Heart left ventricle (tissue), 16 donors: ENCODE data around the gene MEG3. TPM values are rescaled to one million over a fixed set of nuclear protein-coding genes. Genes with fewer than 3 reads are reported as not detected.

Source experiments
- ATAC-seq, 4 donors: fragments of 200-7000 bp; cut with Tn5 transposase; one replicate each; pipeline ENCODE4 v1.9.1; 2020 to 2022; ENCODE audit warnings: moderate library complexity in 4 of 4, mild to moderate bottlenecking in 3 of 4, moderate number of reproducible peaks in 1 of 4
- DNase-seq, 5 donors: peaks; one replicate each; pipeline ENCODE4 v3.0.0-alpha.2; 2020
- H3K27ac ChIP-seq, 12 donors: fragments of 200-600 bp; sonication (generic) in 4 of 12; one replicate each; pipeline versions ENCODE4 v1.5.0 to v1.8.0; 2016 to 2022; ENCODE audit warnings: mild to moderate bottlenecking in 2 of 12
- H3K27me3 ChIP-seq, 9 donors: fragments of 200-600 bp; sonication (generic) in 2 of 9; one replicate each; pipeline versions ENCODE4 v1.5.1 to v1.8.0; 2016 to 2022; ENCODE audit warnings: mild to moderate bottlenecking in 3 of 9
- H3K36me3 ChIP-seq, 9 donors: fragments of 200-600 bp; sonication (generic) in 2 of 9; one replicate each; pipeline versions ENCODE4 v1.5.0 to v1.8.0; 2018 to 2022; ENCODE audit warnings: mild to moderate bottlenecking in 2 of 9
- H3K4me1 ChIP-seq, 12 donors: fragments of 200-600 bp; sonication (generic) in 4 of 12; one replicate each; pipeline versions ENCODE4 v1.5.0 to v1.8.0; 2016 to 2022; ENCODE audit warnings: mild to moderate bottlenecking in 3 of 12
- H3K4me3 ChIP-seq, 12 donors: fragments of 200-600 bp; sonication (generic) in 4 of 12; one replicate each; pipeline versions ENCODE4 v1.5.0 to v1.8.0; 2017 to 2022; ENCODE audit warnings: mild to moderate bottlenecking in 9 of 12, moderate library complexity in 4 of 12
- H3K9me3 ChIP-seq, 12 donors: fragments of 200-600 bp; sonication (generic) in 4 of 12; one replicate each; pipeline versions ENCODE4 v1.5.0 to v1.8.0; 2016 to 2022; ENCODE audit warnings: mild to moderate bottlenecking in 1 of 12
- POLR2A ChIP-seq, 2 donors: fragments of 450-650 bp; IDR thresholded peaks; one replicate each; pipeline ENCODE4 v1.6.1; 2017; ENCODE audit warnings: antibody characterized with exemption in 2 of 2, mild to moderate bottlenecking in 2 of 2, moderate library complexity in 2 of 2
- WGBS, 4 donors: extraction: QIAGEN DNeasy Blood & Tissue Kit in 2 of 4; methylation state at CpG; one replicate each; pipeline versions ENCODE4 v1.1.5 to v1.1.7; 2013 to 2018; 5-methylcytosine and 5-hydroxymethylcytosine counted together
- intact Hi-C, 10 donors: fragments of 100-400 bp; cut with DNase I; formaldehyde crosslinking; loops; one replicate each; pipeline versions ENCODE4 v1.11.1 to v1.14.2; 2022
- polyA plus RNA-seq, 2 donors: library from polyadenylated mRNA; stranded (reverse); fragments of 200-250 nt; gene quantifications; one replicate each; pipeline ENCODE4 v1.2.3, GENCODE V29; 2013
- total RNA-seq, 9 donors: library from RNA; depleted of rRNA in 2 of 9; stranded (reverse); fragments of >200 nt in 2 of 9; fragmentation: NEBNext Ultra II Directional in 3 of 9; extraction: Animal tissue kit (Norgen Biotek cat#: 25700) in 3 of 9; gene quantifications; one replicate each; pipeline versions ENCODE4 v1.1.0 to v1.2.4, GENCODE V29; 2016 to 2023
- TF ChIP-seq, protein P1 (sequence below), 12 donors: fragments of 200-600 bp; sonication (generic) in 4 of 12; IDR thresholded peaks; one replicate each; pipeline versions ENCODE4 v1.5.0 to v1.8.0; 2018 to 2022; ENCODE audit warnings: antibody characterized with exemption in 12 of 12, mild to moderate bottlenecking in 5 of 12
- donor health status: ischemic (EF 13 %, LVEDD 7.1; RV severe dilation, severe dysfunction).
- donor health status: healthy with polysubstance abuse.
- donor health status: DM: no; HTN: yes; CAD: no.
- donor health status: DM: no; HTN: no; CAD: no.
- donor health status: ischemic (EF 25% LVEDD 6.9; RV normal size, moderate dysfunction).
- donor health status: ischemic (EF 25% LVEDD 5.7; RV mildly dilated, moderate dysfunction).
- donor health status: healthy.
- donor health status: DM: yes; HTN: yes; CAD: no.
- donor health status: ischemic (EF 35%, LVEDD 5.7; RV mildly dilated, moderate dysfunction).
- donor health status: nonischemic (EF 11% LVEDD 7.7; RV severe dilation, severe dysfunction).
- donor health status: DM: yes; HTN: yes; CAD: no.
- donor health status: PGD.
- donor health status: ischemic (EF 29% LVEDD 5.4; RV normal size, mild dysfunction).
- donor health status: nonischemic (EF 23%, LVEDD 6.1; RV moderate dilation, normal function).

MEG3 gene
- total and polyA plus RNA-seq, 11 donors, result 3.6 to 37.7 (median 9.9) TPM

DNA sequence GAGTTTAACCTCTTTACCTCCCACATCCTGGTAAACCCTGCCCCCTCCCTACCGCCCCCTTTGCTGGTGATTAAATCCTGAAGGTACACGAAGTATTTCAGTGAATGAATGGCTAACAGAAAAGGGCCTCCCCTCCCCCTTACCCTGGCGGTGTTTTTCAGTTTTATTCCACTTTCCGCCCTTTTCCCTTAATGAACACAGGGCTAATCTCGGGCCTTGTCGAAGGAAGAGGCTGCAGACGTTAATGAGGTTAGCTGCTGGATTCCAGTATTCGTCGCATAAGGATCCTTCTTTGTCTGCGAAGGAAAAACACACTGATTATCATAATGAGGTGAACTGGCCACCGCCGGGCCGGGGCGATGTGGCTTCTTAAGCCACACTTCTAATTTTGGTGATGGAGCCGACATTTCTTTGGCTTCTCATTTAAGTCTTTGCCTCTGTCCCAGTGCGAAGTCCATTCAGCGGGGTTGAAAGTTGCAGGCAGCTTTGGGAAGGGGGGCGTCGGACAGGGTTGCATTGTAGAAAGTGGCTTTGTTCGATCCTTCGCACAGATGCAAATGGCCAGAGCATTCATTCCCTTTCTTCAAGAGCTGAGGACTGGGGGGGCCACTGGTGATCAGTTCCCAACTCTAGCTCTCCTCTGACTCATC, 6.5 kb downstream of the MEG3 start:
- H3K27me3 ChIP-seq, result peaks cover 5 to 46% (median 11%) of the 10 kb centered on the region in 9 donors
- H3K27ac ChIP-seq, result no peak overlapping the region
- intact Hi-C loops, result no loop called here
- 69 to 73% (median 72%) methylated on average over 21 of the region's 21 CpGs for WGBS, 4 donors
- no peak for ATAC-seq
- no peak for TF ChIP-seq POLR2A (IDR thresholded peaks at IDR 0.05)
- TF ChIP-seq, protein P1, sequence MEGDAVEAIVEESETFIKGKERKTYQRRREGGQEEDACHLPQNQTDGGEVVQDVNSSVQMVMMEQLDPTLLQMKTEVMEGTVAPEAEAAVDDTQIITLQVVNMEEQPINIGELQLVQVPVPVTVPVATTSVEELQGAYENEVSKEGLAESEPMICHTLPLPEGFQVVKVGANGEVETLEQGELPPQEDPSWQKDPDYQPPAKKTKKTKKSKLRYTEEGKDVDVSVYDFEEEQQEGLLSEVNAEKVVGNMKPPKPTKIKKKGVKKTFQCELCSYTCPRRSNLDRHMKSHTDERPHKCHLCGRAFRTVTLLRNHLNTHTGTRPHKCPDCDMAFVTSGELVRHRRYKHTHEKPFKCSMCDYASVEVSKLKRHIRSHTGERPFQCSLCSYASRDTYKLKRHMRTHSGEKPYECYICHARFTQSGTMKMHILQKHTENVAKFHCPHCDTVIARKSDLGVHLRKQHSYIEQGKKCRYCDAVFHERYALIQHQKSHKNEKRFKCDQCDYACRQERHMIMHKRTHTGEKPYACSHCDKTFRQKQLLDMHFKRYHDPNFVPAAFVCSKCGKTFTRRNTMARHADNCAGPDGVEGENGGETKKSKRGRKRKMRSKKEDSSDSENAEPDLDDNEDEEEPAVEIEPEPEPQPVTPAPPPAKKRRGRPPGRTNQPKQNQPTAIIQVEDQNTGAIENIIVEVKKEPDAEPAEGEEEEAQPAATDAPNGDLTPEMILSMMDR (IDR thresholded peaks at IDR 0.05), result no peak
- peaks cover 0 to 7% (median 0%) of the 10 kb centered on the region in 12 donors for H3K9me3 ChIP-seq
- H3K4me1 ChIP-seq, result no peaks in the 10 kb centered on the region
- H3K4me3 ChIP-seq, result no peak overlapping the region
- DNase-seq, result peak in 1 of 5 donors; percentile 14
- no peaks in the 10 kb centered on the region for H3K36me3 ChIP-seq

DNA sequence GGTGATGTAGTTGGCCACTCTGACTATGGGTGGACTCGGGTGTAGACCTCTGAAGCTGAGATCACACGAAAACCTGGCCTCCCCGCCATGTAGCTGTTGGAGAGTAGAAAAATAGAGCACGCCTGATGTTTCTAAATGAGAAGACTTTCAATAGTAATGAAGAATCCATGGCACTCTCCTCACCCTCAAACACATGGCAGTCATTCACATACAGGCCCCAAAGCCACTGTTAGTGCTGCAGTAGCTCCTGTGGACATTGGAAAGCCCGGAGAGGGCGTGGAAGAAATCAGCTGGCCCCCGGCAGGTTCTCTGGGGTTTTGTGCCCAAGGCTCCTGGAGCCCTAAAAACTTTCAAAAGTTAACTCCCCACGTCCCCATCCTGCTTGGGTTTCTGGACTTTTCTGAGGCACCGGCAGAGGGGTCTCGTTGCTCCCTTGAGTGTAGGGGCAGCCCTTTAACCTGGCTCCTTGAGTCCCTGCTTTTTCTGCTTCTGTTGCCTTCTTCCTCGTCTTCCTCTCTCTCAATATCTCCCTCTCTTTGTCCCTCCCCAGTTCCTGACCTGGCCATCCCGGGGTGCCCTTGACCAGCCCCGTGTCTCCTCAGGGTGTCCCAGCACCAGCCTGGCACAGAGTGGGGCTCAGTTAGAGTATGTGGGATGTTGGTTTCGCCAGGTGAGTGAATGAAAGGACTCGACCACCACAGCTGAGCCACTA, 8.3 kb downstream of the MEG3 start:
- ATAC-seq (no peak), DNase-seq (peak in 1 of 5 donors; percentile 16)
- no peak overlapping the region for H3K27ac ChIP-seq
- WGBS, 4 donors, result 89 to 91% (median 90%) methylated on average over 15 of the region's 15 CpGs
- H3K4me3 ChIP-seq, result no peak overlapping the region
- no peaks in the 10 kb centered on the region for H3K4me1 ChIP-seq
- H3K27me3 ChIP-seq, result peaks cover 0 to 29% (median 0%) of the 10 kb centered on the region in 9 donors
- no peaks in the 10 kb centered on the region for H3K36me3 ChIP-seq
- H3K9me3 ChIP-seq, result no peaks in the 10 kb centered on the region
- intact Hi-C loops, result no loop called here
- TF ChIP-seq POLR2A (IDR thresholded peaks at IDR 0.05), result no peak
- TF ChIP-seq, protein P1 (IDR thresholded peaks at IDR 0.05), result no peak

DNA sequence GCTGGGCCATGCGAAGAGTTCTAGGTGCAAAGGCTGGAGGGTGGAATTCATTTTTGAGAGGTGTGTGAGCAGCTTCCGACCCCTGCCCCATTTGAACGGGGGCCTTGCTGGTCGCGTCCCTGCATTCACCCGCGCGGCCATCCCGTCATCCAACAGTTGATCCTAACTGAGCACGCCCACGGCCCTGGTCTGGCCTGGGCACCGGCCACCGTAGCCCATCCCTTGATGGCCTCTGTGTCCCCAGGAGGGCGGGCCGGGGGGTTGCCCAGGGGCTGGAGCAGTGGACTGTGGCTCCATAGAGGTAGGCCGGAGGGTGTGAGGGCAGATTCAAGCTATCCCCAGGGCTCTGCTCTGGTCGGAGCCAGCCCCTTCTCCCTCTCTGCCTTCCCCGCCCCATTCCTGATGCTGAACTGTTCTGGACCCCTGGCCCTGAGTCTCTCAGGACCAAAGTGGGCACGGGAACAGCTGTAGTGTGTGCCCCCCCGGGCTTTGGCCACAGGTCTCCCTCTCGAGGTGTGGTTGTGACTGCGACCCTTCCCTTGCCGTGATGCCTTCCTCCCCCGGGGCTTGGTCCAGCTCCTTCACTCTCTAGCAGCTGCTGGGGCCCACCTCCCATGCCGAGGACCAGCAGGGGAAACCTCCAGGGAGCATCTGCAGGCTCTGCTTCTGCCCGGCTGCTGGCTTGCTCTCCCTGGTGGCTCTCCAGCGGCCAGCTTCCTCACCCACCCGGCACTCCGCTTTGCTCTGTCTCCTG, 9.1 kb downstream of the MEG3 start:
- no peak overlapping the region for H3K4me3 ChIP-seq
- no peaks in the 10 kb centered on the region for H3K4me1 ChIP-seq
- WGBS, 4 donors, result 75 to 85% (median 79%) methylated on average over 19 to 29 of the region's 29 CpGs
- DNase-seq (peak in 1 of 5 donors; percentile 52), ATAC-seq (peak in 1 of 4 donors; percentile 33)
- no peaks in the 10 kb centered on the region for H3K9me3 ChIP-seq
- intact Hi-C loops, result no loop called here
- H3K36me3 ChIP-seq, result no peaks in the 10 kb centered on the region
- no peak overlapping the region for H3K27ac ChIP-seq
- TF ChIP-seq POLR2A (IDR thresholded peaks at IDR 0.05), result no peak
- TF ChIP-seq, protein P1 (IDR thresholded peaks at IDR 0.05), result no peak
- peaks cover 0 to 23% (median 0%) of the 10 kb centered on the region in 9 donors for H3K27me3 ChIP-seq
